GM21367 (cell line): Measurements from ENCODE around the gene TMPRSS6.

Experiments
- ATAC-seq: cut with Tn5 transposase; IDR thresholded peaks from one replicate; pipeline ENCODE4 v1.9.1; 2021; ENCODE audit not compliant: unreplicated experiment

TMPRSS6 gene

DNA sequence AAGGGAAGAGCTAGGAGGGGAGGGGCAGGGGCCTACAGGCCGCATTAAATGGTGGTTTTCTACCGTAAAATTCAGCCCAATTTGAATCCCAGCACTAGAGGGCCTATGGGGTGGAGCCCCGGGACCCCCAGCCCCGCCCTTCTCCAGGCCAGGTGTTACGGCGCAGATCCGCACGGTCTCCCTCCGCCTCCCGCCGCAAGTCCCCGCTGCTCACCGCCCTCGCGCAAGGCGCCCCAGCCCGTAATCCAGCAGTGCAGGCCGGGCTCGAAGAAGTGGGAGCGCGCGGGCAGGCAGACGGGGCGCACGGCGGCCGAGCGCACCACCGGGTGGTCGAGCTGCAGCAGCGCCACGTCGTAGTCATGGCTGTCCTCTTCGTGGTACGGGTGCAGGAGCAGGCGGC is 40.7 kb downstream of the TMPRSS6 start:
- no peak for ATAC-seq

DNA sequence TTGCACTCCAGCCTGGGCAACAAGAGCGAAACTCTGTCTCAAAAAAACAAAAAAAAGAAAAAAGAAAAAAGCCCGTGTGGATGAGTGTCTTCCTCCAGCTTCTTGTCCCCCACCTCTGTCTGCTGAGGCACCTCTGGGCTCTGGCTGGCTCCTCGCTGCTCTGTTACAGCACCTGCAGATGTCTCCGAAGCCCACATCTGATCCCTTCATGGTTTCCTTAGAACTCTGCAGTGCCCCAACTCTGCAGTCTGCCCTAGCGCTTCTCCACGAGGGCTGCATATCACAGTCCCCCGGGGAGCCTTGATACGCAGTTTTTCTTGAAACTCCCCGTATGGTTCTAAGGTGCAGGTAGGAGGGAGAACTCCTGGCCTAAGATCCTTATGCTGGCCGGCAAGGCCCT is 42.1 kb downstream of the TMPRSS6 start:
- ATAC-seq = no peak

DNA sequence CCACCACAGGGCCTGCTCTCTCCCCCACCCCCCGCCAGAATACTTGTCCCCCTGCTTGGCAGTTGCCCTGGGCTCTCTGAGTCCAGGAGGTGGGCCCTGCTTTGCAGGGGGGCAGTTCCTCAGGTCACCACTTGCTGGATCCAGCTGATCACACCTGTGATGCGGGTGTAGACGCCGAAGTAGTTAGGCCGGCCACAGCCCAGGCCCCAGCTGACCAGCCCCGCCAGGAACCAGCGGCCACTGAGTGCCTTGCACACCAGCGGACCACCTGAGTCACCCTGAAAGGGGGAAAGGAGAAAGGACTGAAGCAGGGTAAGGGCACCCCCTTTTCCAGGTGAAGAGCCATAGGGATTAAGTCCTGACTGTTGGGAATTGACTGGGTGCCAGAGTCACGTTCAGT is 43.6 kb downstream of the TMPRSS6 start:
- no peak for ATAC-seq

DNA sequence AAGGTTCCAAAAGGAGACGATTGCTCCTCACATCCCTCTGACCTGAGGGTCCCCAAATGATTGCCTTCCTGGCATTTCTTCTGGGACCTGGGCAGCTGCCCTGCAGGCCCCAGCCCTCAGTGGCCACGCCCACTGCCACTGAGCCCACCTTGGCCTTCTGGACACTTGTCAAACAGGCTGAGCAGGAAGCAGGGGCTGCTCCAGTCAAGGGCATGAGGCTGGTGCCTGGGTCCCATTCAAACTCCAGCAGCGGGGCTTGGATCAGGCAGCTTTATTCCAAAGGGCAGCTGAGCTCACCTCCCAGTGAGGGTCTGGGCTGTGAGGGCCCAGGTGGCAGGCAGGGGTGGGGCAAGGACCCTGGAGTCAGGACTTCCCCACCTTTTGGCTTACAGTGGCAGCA is 44.3 kb downstream of the TMPRSS6 start:
- no peak for ATAC-seq

DNA sequence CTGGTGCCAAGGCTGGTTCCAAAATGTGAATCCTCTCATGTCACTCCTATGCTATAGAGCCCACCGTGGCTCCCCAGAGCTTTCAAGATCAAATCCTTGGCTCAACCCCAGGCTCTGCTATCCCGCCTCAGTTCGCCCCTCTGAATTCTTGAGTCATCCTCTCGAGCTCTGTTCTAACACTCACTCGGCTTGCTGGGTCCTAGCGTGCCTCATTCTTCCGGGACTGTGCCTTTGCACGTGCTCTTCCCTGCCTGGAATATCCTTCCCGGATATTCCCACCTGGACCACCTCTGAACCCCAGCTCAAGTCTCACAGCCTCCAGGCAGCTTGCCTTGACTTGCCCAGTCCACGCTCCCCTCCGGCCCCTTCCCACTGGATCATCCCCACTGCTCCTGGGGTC is 45.0 kb downstream of the TMPRSS6 start:
- no peak for ATAC-seq

DNA sequence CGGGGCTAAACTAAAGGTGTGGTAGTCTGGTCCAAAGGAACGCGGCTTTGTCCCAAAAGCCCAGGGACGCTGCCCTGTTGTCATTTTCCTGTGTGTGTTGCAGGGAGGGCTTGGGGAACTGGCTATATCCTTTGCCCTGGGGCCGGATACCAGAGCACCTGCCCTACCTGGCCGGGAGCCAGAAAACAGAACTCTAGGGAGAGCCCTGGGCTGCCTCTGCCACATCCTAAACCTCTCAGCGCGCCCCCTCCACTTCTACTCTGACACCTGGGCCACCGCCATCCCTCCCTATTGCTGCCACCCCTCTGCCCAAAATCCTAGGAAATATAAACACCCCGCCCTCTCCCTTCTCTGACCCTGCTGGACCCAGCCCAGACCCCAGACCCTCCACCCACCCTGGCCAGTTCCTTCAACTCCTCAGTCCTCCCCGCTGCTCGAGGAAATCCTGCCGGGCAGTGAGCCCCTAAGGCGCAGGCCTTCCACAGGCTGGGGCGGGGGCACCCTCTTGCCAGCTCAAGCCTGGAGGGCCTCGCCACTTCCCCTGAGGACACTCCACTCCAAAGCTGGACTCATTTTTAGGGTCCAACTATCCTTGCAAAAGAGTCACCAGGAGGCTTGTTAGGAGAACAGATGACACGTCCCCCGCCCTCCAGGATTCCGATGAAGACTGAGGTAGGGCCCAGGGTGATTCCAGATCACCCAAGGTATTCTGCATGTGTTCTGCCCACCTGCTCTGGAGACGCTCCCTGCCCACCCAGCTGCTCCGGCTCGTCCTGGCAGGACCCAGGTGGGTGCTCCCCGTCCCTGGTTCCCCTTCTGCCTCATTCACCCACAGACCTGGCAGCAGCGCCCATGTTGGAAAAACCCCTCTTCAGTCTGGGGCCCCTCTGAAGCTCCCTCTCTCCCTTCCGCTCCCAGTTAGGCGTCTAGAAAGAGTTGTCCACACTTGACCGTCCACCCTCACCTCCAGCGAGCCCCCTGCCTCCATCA is 45.8 kb downstream of the TMPRSS6 start:
- ATAC-seq = no peak

DNA sequence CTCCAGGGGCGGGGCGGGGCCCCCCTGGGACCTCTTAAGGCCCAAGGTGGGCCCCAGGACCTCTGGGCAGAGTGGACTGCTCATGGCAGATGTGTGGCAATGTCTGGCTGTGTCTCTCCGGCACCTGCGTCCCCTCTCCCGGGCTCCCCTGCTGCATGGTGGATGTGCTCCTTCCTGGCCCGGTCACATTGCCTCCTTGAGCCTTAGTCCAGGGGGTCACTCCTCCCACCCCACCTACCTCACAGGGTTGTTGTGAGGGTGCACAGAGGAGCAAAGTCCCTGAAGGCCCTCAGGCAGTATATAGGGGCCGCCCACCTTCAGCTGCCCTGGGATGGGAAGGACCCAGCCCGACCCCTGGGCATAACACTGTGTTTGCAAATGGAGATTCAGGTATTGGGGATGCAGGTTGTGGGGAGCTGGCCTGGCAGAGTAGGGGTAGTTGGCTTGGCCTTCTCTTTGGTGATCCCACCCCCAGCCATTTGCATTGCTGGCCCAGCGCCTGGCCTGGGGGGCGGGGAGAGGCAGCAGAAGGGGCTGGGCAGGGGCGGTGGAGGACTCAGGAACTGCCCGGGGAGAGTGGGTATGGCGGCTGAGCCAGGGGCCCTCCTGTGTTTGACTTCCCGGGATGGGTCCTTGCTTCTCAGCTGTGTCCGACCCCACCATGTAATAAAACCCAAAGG is 46.7 kb downstream of the TMPRSS6 start:
- ATAC-seq = no peak

DNA sequence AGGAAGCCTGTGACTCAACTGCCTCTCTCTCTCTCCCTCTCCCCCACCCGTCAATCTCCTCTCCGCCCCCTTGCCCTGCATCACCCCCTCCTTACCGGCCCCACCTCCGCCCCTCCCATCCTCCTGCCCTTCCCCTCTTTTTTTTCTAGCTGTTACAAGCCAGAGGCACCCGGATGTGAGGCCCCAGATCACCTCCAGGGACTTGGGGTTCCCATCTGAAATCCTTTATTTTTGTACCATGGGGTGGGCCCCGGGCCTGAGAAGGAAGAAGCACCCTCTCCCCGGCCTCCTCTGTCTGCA is 47.2 kb downstream of the TMPRSS6 start:
- ATAC-seq = no peak

DNA sequence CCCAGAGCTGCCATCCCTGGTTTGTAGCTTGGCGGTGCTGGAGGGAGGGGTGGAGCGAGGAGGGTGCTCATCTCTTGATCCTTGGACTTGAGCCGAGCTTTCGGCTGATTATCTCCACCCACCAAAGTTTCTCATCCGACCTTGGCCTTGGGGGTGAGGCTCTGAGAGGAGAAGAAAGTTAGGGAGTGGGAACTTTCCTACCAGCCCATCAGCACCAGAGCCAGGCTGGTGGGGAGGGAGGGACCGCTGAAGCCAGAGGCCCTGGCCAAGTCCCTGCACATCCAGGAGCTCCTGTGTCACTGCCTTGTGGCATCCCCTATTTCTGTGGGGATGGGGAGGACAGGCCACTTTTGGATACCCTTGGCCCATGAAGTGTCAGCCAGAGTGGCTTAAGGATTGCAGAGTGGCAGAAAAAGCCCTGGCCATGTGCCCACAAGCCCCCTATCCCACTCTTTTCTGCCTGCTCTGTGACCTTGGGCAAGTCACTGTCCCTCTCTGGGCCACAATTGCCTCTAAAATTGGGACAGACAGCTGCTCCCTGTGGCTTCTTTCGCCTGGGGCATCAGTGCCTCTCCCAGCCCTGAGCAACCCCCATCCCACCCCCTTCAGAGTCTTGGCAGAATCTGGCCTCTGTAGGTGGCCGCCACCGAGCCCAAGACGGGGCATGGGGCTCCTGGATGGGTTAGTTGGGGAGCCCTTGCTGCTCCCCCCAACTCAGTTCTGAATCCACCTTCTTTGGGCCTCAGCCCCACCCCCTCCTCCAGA is 47.7 kb downstream of the TMPRSS6 start:
- no peak for ATAC-seq

DNA sequence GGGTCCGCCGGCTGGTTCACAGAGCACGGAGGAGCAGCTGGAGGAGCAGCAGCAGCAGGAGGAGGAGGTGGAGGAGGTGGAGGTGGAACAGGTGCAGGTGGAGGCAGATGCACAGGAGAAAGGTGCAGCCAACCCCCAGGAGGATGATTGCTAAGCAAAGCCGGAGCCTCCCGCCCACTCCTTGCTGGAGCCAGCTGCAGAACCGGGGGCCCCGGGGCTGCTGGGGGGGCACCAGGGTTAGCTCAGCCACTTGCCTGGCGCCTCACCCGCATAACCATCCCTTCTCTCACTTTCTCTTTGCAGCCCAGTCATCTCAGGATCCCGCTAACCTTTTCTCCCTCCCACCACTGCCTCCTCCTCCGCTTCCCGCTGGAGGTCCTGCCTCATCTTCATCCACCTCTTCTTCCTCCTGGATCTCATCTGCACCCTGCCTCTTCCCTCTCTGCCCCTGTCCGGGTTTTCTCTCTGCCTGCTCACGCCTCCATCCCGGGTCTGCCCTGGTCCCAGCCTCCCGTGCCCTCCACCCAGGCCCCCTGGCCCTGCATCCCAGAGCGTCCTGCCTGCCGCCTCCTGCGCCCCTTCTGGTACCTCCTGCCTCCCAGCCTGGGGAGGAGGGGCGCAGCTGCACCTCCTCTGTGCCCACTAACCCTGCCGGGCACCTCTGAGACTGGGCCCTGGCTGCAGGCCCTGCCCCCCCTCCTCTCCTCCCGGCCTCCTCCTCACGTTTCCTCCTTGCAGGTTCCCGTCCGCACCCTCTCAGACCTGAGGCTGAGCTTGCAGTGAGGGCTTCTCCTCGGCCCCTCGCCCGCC is 48.5 kb downstream of the TMPRSS6 start:
- ATAC-seq = no peak

DNA sequence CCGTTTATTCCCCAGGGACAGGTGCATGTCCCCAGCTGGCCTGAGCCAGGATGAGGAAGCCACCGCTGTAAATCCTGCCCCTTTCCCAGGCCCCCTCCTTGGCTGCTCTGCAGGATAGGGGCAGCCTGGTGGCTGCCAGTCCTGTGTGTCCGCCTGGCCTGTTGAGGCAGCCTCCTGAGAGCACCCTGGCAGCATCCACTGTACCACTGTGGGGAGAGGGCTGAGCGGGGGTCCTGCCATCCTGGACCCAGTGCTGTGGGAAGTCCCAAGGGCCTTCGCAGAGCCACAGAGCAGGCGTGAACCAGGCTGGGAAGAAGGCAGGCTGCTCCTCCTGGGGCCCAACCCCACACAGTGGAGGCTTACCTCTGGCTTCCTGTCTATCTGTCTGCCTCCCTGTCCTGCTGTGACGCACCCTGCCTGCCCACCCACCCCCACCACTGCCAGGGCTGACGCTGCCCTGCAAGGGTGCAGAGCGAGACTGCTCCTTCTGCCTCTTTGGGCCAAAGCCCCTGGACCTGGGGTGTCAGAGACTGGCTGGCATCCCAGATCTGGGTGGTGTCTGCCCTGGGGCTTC is 49.5 kb downstream of the TMPRSS6 start:
- ATAC-seq = no peak

DNA sequence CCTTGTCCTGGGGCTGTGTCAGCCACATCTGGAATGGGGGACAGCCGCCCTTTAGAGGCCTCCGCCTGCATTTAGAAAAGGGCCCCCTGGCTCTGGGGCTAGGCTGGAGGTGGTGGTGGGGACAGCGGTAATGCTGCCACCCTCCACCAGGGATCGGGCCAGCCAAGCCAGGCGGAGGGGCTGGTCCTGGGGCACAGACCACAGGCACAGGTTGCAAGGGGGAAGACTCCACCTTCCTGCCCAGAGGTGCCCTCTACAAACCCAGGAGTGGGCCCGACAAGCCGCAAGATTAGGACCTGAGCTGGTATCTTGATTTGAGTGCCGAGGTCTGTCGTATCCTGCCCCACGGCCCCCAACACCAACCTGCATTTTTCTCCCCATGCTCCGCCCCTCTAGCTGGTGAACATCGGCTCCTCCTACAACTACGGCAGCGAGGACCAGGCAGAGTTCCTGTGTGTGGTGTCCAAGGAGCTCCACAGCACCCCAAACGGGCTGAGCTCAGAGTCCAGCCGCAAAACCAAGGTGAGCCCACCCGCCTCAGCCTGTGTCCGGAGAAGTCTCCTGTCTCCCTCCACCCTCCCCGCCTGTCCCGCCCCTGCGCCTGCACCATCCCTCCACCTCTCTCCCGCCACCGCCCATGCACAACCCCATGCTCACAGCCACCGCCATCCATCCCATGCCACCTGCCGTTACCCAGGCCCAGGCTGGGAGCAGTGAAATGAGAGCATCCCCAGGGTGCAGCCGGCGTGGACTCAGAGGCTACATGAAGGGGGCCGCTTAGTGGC is 50.4 kb downstream of the TMPRSS6 start:
- no peak for ATAC-seq

DNA sequence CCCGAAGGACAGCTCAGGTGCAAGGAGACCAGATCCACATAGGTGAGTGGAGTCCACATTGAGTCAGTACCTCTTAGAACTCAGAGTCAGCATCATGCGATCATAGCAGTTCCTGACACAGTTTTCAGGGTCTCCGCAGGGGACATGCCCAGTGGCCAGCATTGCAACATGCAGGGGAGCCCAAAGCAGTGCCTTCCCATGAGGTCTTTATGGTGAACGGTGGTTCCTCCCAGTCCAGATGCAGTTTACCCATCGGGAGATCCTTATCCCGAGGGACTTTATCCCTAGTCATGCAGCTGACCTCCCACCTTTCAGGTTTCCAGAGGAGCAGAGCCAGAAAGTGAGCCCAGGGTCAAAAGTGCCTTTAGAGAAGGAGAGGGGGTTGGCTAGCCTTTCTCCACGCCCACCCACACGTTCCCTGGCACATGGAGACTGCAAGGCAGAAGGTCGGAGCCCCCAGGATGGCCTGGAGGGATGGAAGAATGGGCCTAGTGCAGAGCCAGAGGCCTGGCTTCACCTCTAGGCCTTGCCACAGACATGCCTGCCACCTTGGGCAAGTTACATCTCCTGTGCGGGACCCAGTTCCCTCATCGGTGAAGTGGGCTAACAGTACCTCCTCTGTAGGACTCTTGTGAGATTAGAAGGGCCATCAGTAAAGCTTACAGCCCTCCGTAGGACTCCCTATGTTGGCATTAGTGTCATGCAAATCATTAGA is 51.6 kb downstream of the TMPRSS6 start:
- no peak for ATAC-seq

DNA sequence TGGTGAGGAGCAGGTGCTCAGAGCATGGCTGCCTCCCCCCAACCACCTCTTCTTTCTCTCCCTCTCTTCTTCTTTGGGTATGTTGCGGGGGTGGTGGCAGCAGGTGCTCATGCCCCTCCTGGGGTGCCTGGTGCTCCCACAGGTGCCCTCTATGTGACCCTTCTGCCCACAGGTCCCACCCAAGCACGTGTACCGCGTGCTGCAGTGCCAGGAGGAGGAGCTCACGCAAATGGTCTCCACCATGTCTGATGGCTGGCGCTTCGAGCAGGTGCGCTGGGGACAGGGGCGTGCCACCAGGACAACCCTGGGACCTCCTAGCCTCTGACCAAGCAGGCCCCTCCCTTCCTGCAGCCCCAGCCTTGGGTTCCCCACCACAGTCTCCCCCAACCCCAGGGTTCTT is 52.3 kb downstream of the TMPRSS6 start:
- ATAC-seq = no peak

DNA sequence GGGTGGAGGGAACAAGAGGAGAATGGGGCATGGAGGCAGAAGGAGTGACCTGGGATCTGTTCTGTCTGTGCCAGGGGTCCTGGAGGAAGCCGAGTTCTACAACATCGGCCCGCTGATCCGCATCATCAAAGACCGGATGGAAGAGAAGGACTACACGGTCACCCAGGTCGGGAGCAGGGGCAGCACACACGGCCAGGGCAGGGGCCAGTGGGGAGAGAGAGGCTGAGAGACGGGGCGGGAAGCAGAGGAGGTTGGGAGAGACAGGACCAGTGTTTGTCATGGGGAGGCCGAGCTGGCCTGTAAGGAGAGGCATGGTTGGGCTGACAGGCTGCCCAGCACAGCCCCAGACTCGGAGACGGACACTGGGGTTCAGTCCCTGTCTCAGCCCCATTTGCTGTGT is 53.3 kb downstream of the TMPRSS6 start:
- no peak for ATAC-seq

DNA sequence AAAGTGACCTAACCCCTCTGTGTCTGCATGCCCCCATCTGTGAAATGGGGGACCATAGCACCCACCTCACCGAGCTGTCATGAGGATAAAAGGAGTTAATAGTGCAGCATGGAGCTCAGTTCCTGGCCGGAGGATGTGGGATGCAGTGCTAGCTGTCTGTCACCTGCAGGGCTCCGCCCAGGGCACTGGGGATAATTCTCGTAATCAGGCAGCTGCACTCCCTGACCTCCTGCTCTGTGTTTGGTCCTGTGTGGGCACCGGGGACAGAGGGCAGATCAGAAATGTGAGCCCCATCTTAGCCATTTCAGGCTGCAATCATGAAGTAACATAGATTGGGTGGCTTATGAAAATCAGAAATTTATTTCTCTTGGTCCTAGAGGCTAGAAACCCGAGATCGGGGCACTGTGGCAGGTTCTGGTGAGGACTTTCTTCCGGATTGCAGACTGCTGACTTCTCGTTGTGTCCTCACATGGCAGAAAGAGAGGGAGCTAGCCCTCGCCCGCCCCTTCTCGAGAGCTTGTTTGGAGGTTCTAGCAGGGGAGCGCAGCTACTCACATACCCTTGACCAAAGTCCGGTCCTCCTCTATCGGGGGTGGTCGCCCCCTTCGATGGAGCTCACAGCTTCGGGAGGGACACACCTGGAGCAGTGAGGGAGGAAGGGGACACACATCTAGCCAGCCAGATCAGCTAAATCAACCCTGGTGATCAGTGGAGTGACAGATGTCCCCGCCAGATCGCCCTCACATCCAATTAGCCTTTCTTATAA is 54.7 kb downstream of the TMPRSS6 start:
- no peak for ATAC-seq

DNA sequence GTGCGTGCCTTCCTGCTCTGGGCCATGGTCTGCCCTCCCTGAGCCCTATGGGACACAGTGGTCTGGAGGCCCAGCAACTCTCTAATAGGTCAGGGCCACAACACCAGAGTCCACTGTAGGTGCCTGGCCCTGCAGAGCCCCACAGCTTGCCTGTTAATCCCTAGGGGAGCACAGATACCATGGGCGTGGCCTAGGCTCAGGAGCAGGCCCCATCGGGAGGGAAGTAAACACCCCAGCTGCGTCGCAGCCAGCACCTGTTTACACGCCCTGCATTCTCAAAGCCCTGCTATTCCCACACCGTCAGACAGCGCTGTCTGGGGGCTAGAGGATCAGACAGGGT is 55.5 kb downstream of the TMPRSS6 start:
- no peak for ATAC-seq

DNA sequence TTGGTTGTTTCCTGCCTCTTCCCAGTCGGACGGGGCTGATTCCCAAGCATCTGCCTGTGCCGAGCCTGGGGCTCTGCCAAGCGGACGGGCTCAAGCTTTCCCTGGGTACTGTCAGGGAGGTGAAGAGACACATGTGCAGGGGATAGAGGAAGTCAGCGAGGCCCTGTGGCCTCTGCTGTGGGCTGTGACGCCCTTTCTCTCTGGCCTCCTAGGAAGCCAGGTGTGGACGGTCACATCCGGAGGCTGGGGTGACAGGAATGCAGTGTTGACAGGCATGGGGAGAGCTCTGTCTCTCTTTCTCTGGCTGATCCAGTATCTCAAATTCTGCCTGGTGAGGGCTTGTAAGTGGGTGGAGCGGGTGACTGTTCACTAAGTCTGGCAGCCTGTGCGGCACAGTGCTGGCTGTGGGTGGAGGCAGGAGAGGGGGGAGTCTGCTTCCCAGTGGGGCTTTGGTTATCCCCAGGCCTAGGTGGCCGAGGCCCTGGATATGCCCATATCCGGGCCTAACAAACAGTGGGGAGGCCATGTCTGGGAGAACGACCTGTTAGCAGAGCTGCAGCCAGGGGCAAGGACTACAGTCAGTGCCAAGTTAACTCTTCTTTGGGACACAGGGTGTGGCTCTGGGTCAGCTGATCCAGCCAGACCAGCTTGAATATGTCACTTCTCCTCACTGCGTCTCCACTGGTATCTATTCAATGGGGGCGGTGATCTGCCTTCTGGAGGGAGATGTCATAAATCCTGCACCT is 56.0 kb downstream of the TMPRSS6 start:
- ATAC-seq = no peak
